ENCODE data around the gene DMXL1. TPM values are rescaled to one million over a fixed set of nuclear protein-coding genes. Genes with fewer than 3 reads are reported as not detected.

The DMXL1 gene
- total and polyA plus RNA-seq, 2 experiments from 2014 or later: 28.4 to 41.7 TPM

DNA sequence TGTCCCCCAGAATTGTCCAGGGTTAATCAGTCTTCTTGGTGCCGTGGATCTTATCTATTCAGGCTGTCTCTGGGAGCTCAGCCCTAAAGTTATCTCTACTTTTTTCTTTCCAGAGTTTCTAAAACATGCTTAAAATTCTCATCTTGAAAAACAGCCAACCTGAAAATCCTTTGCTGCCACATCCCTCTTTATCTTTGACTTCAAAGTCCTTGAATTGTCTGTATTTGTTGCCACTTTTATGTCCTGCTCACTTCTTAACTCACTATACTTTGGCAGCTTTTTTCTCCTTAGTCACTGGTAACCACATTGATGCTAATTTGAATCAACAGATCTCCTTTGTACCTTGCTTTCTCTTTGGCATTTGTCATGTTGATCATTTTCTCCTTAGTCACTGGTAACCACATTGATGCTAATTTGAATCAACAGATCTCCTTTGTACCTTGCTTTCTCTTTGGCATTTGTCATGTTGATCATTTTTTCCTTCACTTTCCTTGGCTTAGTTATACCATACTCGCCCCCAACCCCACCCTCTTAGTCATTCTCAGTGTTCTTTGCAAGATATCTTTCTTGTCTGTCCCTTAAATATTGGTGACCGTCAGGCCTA is 8.5 kb downstream of the DMXL1 start:
- H3K36me3 Mint-ChIP-seq (ENCODE audit: low read depth): peaks cover 13% of the 10 kb centered on the region
- H3K27me3 Mint-ChIP-seq (ENCODE audit: insufficient read depth, low read depth, poor library complexity): peaks cover 2% of the 10 kb centered on the region
- H3K27ac ChIP-seq (ENCODE audit: low read depth): peak overlapping the region; percentile 93
- DNase-seq (ENCODE audit: low spot score): peak; percentile 83
- no peaks in the 10 kb centered on the region for H3K9me3 Mint-ChIP-seq
- peaks cover 89% of the 10 kb centered on the region for H3K79me2 ChIP-seq (replicated peaks; ENCODE audit: insufficient read depth)
- H3K4me2 ChIP-seq: peak overlapping the region; percentile 53
- H3K4me3 Mint-ChIP-seq: peak overlapping the region; percentile 60
- H4K20me1 ChIP-seq (replicated peaks; ENCODE audit: insufficient read depth): no peaks in the 10 kb centered on the region
- H3K27me3 ChIP-seq (ENCODE audit: insufficient read depth): no peaks in the 10 kb centered on the region
- TF ChIP-seq, protein P1, sequence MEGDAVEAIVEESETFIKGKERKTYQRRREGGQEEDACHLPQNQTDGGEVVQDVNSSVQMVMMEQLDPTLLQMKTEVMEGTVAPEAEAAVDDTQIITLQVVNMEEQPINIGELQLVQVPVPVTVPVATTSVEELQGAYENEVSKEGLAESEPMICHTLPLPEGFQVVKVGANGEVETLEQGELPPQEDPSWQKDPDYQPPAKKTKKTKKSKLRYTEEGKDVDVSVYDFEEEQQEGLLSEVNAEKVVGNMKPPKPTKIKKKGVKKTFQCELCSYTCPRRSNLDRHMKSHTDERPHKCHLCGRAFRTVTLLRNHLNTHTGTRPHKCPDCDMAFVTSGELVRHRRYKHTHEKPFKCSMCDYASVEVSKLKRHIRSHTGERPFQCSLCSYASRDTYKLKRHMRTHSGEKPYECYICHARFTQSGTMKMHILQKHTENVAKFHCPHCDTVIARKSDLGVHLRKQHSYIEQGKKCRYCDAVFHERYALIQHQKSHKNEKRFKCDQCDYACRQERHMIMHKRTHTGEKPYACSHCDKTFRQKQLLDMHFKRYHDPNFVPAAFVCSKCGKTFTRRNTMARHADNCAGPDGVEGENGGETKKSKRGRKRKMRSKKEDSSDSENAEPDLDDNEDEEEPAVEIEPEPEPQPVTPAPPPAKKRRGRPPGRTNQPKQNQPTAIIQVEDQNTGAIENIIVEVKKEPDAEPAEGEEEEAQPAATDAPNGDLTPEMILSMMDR (conservative IDR thresholded peaks at IDR 0.05; ENCODE audit: low read depth in 2 of 2): no peak
- TF ChIP-seq, protein P2, sequence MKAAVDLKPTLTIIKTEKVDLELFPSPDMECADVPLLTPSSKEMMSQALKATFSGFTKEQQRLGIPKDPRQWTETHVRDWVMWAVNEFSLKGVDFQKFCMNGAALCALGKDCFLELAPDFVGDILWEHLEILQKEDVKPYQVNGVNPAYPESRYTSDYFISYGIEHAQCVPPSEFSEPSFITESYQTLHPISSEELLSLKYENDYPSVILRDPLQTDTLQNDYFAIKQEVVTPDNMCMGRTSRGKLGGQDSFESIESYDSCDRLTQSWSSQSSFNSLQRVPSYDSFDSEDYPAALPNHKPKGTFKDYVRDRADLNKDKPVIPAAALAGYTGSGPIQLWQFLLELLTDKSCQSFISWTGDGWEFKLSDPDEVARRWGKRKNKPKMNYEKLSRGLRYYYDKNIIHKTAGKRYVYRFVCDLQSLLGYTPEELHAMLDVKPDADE (IDR thresholded peaks at IDR 0.05): no peak
- TF ChIP-seq POLR2AphosphoS5 (IDR thresholded peaks at IDR 0.05; ENCODE audit: low read depth) (no peak), ZNF331 (CRISPR knock-in tag; IDR thresholded peaks at IDR 0.05; ENCODE audit: low read depth) (no peak), CREB1 (CRISPR knock-in tag; IDR thresholded peaks at IDR 0.05; ENCODE audit: low read depth) (peak; percentile 26; the same call in 1 of the 2 replicates), NANOG (IDR thresholded peaks at IDR 0.05; ENCODE audit: borderline replicate concordance) (peak; percentile 70), EZH2phosphoT487 (IDR thresholded peaks at IDR 0.05; ENCODE audit: unreplicated experiment) (no peak)
- TF ChIP-seq, protein P3, sequence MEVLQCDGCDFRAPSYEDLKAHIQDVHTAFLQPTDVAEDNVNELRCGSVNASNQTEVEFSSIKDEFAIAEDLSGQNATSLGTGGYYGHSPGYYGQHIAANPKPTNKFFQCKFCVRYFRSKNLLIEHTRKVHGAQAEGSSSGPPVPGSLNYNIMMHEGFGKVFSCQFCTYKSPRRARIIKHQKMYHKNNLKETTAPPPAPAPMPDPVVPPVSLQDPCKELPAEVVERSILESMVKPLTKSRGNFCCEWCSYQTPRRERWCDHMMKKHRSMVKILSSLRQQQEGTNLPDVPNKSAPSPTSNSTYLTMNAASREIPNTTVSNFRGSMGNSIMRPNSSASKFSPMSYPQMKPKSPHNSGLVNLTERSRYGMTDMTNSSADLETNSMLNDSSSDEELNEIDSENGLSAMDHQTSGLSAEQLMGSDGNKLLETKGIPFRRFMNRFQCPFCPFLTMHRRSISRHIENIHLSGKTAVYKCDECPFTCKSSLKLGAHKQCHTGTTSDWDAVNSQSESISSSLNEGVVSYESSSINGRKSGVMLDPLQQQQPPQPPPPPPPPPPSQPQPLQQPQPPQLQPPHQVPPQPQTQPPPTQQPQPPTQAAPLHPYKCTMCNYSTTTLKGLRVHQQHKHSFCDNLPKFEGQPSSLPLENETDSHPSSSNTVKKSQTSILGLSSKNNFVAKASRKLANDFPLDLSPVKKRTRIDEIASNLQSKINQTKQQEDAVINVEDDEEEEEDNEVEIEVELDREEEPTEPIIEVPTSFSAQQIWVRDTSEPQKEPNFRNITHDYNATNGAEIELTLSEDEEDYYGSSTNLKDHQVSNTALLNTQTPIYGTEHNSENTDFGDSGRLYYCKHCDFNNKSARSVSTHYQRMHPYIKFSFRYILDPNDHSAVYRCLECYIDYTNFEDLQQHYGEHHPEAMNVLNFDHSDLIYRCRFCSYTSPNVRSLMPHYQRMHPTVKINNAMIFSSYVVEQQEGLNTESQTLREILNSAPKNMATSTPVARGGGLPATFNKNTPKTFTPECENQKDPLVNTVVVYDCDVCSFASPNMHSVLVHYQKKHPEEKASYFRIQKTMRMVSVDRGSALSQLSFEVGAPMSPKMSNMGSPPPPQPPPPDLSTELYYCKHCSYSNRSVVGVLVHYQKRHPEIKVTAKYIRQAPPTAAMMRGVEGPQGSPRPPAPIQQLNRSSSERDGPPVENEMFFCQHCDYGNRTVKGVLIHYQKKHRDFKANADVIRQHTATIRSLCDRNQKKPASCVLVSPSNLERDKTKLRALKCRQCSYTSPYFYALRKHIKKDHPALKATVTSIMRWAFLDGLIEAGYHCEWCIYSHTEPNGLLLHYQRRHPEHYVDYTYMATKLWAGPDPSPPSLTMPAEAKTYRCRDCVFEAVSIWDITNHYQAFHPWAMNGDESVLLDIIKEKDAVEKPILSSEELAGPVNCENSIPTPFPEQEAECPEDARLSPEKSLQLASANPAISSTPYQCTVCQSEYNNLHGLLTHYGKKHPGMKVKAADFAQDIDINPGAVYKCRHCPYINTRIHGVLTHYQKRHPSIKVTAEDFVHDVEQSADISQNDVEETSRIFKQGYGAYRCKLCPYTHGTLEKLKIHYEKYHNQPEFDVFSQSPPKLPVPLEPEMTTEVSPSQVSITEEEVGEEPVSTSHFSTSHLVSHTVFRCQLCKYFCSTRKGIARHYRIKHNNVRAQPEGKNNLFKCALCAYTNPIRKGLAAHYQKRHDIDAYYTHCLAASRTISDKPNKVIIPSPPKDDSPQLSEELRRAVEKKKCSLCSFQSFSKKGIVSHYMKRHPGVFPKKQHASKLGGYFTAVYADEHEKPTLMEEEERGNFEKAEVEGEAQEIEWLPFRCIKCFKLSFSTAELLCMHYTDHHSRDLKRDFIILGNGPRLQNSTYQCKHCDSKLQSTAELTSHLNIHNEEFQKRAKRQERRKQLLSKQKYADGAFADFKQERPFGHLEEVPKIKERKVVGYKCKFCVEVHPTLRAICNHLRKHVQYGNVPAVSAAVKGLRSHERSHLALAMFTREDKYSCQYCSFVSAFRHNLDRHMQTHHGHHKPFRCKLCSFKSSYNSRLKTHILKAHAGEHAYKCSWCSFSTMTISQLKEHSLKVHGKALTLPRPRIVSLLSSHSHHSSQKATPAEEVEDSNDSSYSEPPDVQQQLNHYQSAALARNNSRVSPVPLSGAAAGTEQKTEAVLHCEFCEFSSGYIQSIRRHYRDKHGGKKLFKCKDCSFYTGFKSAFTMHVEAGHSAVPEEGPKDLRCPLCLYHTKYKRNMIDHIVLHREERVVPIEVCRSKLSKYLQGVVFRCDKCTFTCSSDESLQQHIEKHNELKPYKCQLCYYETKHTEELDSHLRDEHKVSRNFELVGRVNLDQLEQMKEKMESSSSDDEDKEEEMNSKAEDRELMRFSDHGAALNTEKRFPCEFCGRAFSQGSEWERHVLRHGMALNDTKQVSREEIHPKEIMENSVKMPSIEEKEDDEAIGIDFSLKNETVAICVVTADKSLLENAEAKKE (CRISPR knock-in tag; IDR thresholded peaks at IDR 0.05): peak; percentile 56; the same call in 1 of the 2 replicates
- peak; percentile 95 for ATAC-seq
- H2AFZ ChIP-seq: no peak overlapping the region
- no peaks in the 10 kb centered on the region for H3K9me2 ChIP-seq (ENCODE audit: insufficient read depth)
- H3K4me1 Mint-ChIP-seq: peaks cover 52% of the 10 kb centered on the region
- H3K27ac Mint-ChIP-seq: peak overlapping the region; percentile 99
- peak overlapping the region; percentile 8; the same call in 1 of the 2 replicates for H3K4me3 ChIP-seq
- no peaks in the 10 kb centered on the region for H3F3A ChIP-seq (replicated peaks; ENCODE audit: low read depth)
- peaks cover 46% of the 10 kb centered on the region for H3K4me1 ChIP-seq (ENCODE audit: insufficient read depth)
- no peaks in the 10 kb centered on the region for H3K36me3 ChIP-seq (ENCODE audit: insufficient read depth)
